Thoracic aorta (tissue), 2 donors: ENCODE measurements around the gene ADAMTSL2. TPM values are rescaled to one million over a fixed set of nuclear protein-coding genes. Genes with fewer than 3 reads are reported as not detected.
A peak's percentile ranks its signal among the peaks of the same experiment; 100 is the strongest.

Experiments used
- ATAC-seq: fragments of 150-250 bp; one replicate; pipeline ENCODE4 v1.8.0; 2017; ENCODE audit warnings: low read depth; ENCODE audit not compliant: insufficient number of reproducible peaks, low FRiP score
- DNase-seq: peaks from one replicate; pipeline ENCODE4 v3.0.0-alpha.2; 2020; ENCODE audit warnings: low spot score
- H3K27ac ChIP-seq, 2 donors: fragments of 200-600 bp; sonication (generic); 1 replicate in 1 of 2; 2 replicates in 1 of 2; pipeline ENCODE4 v1.5.1; 2016; ENCODE audit warnings: mild to moderate bottlenecking in 2 of 2, moderate library complexity in 2 of 2
- H3K27me3 ChIP-seq: fragments of 200-600 bp; sonication (generic); replicated peaks from 2 replicates; pipeline ENCODE4 v1.6.0; 2016; ENCODE audit warnings: mild to moderate bottlenecking; ENCODE audit not compliant: insufficient read depth
- H3K36me3 ChIP-seq: fragments of 200-600 bp; sonication (generic); one replicate; pipeline ENCODE4 v1.5.1; 2016
- H3K4me1 ChIP-seq, 2 donors: fragments of 200-600 bp; sonication (generic); 1 replicate in 1 of 2; 2 replicates in 1 of 2; pipeline versions ENCODE4 v1.5.1 to v1.6.0; 2016; ENCODE audit warnings: low read depth in 2 of 2, mild to moderate bottlenecking in 1 of 2; ENCODE audit not compliant: control insufficient read depth in 1 of 2
- H3K4me3 ChIP-seq: fragments of 200-600 bp; sonication (generic); 2 replicates; pipeline ENCODE4 v1.5.1; 2016; ENCODE audit warnings: mild to moderate bottlenecking
- H3K9me3 ChIP-seq: fragments of 200-600 bp; sonication (generic); 2 replicates; pipeline ENCODE4 v1.5.1; 2016
- CTCF ChIP-seq: fragments of 200-600 bp; sonication (generic); IDR thresholded peaks from one replicate; pipeline ENCODE4 v1.5.1; 2019; ENCODE audit warnings: antibody characterized with exemption
- total RNA-seq, 2 donors: library from RNA; depleted of rRNA; stranded (reverse); fragments of >200 nt; gene quantifications; one replicate each; pipeline versions ENCODE4 v1.1.0 to v1.2.3, GENCODE V29; 2016

ADAMTSL2 gene
- total RNA-seq, 2 donors from 2014 or later = 2.8 to 5.5 TPM

DNA sequence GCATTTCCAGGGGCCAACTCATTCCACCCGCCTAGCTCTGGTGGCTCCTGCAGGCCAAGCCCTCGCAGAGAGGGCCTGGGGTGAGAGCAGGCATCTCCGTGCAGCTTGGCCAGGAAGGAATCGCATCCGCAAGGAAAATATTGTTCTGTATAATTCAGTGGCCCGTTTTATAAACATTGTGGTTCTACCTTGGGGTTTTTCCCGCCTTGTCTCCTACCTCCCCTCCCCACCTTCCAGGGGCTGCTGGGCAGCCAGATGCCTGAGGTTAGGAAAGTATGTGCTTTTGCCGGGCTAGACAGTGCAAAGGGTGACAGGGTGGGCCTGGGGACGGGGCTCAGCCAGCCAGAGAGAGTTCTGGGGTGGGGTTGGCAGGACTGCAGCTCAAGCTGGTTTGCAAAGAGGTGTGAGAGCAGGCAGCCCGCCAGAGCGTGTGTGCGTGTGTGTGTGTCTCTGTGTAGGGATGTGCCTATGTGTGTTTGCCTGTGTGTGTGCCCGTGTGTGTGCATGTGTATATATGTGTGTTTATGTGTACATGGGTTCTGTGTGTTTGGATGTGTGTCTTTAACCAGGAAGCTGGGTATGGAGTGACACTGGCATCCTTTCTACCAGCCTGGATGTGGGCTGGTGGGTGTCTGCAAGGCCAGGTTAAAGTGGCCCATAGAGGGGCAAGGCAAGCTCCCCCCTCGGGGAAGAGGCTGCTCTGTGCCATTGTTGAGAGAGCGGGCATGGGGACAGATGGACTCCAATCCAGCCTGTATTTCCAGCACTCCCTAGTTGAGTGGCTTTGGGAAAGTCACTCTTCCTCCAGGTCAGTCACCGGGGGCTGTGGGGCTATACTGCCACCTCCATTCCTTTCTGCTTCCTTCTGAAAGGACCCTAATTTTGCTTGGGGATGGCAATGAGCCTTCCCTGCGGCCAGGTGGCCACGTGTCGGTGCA, 45.0 kb upstream of the ADAMTSL2 start:
- no peaks in the 10 kb centered on the region for H3K36me3 ChIP-seq
- H3K4me1 ChIP-seq = peaks cover 4 to 21% of the 10 kb centered on the region in 2 donors
- no peaks in the 10 kb centered on the region for H3K9me3 ChIP-seq
- no peak overlapping the region for H3K4me3 ChIP-seq
- H3K27me3 ChIP-seq = no peaks in the 10 kb centered on the region
- ATAC-seq (no peak), DNase-seq (no peak)
- no peak for TF ChIP-seq CTCF
- no peak overlapping the region for H3K27ac ChIP-seq

DNA sequence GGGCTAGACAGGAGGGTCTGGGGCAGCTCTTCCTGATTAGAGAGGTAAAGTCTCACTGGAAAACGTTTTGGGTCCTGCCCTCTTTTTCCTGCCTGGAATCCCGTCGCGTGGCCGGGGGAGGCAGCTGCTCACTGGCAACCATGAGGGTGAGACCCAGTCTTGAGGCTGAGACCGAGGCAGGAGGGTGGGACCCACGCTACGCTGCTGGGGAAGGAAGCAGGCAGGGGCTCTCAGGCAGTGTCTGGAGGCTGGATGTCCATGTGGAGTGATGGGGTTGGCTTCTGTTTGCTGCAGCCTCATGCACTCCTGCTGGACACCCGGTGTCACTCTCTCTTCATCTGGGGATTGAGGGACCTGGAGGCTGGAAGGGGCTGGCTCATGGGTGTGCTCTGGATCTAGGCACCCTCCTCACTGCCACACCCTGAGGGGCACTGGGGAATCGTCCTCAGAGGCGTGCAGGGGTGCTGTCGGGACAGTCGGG, 44.3 kb upstream of the ADAMTSL2 start:
- no peak for DNase-seq
- no peaks in the 10 kb centered on the region for H3K36me3 ChIP-seq

DNA sequence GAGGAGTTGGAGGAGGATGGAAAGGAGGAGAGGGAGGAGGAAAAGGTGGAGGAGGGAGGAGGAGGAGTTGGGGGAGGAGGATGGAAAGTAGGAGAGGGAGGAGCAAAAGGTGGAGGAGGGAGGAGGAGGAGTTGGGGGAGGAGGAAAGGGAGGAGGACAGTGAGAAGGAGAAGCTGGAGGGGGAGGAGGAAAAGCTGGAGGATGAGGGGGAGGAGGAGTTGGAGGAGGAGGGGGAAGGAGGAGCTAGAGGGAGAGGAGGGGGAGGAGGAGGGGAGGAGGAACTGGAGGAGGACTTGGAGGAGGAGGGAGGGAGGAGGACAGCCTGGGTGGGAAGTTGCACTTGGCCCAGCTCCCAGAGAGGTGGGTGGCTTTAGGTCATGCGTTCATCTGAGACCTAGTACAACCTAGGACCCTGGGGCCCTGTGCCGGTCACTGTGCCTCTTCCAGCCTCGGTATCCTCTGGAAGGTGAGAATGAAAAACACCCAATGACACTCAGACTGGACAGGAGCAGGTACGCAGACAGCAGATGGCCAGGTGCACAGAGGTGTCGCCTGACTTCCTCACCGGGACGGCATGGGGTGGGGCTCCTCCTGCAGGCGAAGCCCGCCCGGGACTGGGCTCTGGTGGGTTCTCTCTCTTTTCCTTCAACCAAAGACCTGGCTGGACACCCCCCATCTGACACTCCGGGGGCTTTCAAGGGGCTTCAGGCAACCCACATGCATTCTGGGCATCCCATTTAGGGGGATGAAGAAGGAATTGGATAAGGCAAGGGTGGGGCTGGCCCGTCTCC, 43.4 kb upstream of the ADAMTSL2 start:
- TF ChIP-seq CTCF = no peak
- H3K9me3 ChIP-seq = no peaks in the 10 kb centered on the region
- peaks cover 4 to 21% of the 10 kb centered on the region in 2 donors for H3K4me1 ChIP-seq
- no peaks in the 10 kb centered on the region for H3K36me3 ChIP-seq
- no peak overlapping the region for H3K27ac ChIP-seq
- no peak overlapping the region for H3K4me3 ChIP-seq
- ATAC-seq (no peak), DNase-seq (no peak)
- no peaks in the 10 kb centered on the region for H3K27me3 ChIP-seq

More for the DNA sequence above, 44.3 kb upstream of the ADAMTSL2 start:
- Histone ChIP-seq H3K27ac (no peak overlapping the region), H3K27me3 (no peaks in the 10 kb centered on the region), H3K4me3 (no peak overlapping the region), H3K9me3 (no peaks in the 10 kb centered on the region), H3K4me1 (peaks cover 4 to 21% of the 10 kb centered on the region in 2 donors)
- no peak for ATAC-seq
- no peak for TF ChIP-seq CTCF

DNA sequence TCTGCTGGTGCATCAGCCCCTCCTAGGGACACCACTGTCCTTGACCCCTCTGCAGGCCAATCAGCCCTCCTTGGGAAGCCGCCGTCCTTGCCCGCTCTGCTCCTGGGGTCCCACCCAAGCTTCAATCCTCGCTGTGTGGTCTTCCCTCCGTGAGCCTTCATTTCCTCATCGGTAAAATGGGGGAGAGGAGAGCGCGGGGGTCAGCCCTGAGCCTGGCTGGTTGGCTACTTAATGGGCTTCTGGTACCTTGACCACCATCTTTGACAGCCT, 42.9 kb upstream of the ADAMTSL2 start:
- no peaks in the 10 kb centered on the region for H3K36me3 ChIP-seq
- TF ChIP-seq CTCF = no peak
- H3K27me3 ChIP-seq = no peaks in the 10 kb centered on the region
- peak overlapping the region in 1 of 2 donors; percentile 53 for H3K27ac ChIP-seq
- DNase-seq (no peak), ATAC-seq (no peak)
- H3K4me3 ChIP-seq = no peak overlapping the region
- peaks cover 4 to 21% of the 10 kb centered on the region in 2 donors for H3K4me1 ChIP-seq
- no peaks in the 10 kb centered on the region for H3K9me3 ChIP-seq
